K562 (cell line): ENCODE measurements around the gene CPOX. TPM values are rescaled to one million over a fixed set of nuclear protein-coding genes. Genes with fewer than 3 reads are reported as not detected.

Source experiments
- DIDO1 ChIP-seq: fragments of 450-650 bp; IDR thresholded peaks from 2 replicates; pipeline ENCODE4 v1.6.1; 2016; ENCODE audit warnings: low read depth, missing biosample characterization, missing genetic modification characterization
- ETV1 ChIP-seq: fragments of 450-650 bp; conservative IDR thresholded peaks from 2 replicates; pipeline ENCODE4 v1.6.1; 2016; ENCODE audit warnings: missing genetic modification characterization, control low read depth, low read depth, missing compliant biosample characterization
- ETV6 ChIP-seq, 3 experiments: fragments of 150-350 bp in 1 of 3; sonication (generic) in 1 of 3; formaldehyde crosslinking in 1 of 3; IDR thresholded peaks; 2 replicates each; pipeline versions ENCODE4 v1.6.1 to v1.8.0; 2014 to 2022; ENCODE audit warnings: borderline replicate concordance in 2 of 3, low read depth in 2 of 3, antibody characterized with exemption in 1 of 3, low read length in 1 of 3, mild to moderate bottlenecking in 1 of 3, missing genetic modification reagents in 1 of 3
- FOXM1 ChIP-seq, 2 experiments: fragments of 450-650 bp in 1 of 2; sonication (generic) in 1 of 2; formaldehyde crosslinking in 1 of 2; IDR thresholded peaks; 2 replicates each; pipeline versions ENCODE4 v1.6.1 to v1.9.0; 2017 to 2022; ENCODE audit warnings: low read depth in 2 of 2, mild to moderate bottlenecking in 2 of 2, missing genetic modification reagents in 1 of 2, moderate library complexity in 1 of 2
- HDAC1 ChIP-seq, 2 experiments: fragments of 450-650 bp; IDR thresholded peaks; 2 replicates each; pipeline ENCODE4 v1.6.1; 2016 to 2017; ENCODE audit warnings: inconsistent platforms in 1 of 2, mild to moderate bottlenecking in 1 of 2, moderate library complexity in 1 of 2
- ILK ChIP-seq: fragments of 450-650 bp; IDR thresholded peaks from 2 replicates; pipeline ENCODE4 v1.6.1; 2016; ENCODE audit warnings: missing genetic modification characterization, low read depth, mild to moderate bottlenecking, missing compliant biosample characterization, moderate library complexity, borderline replicate concordance
- JUND ChIP-seq, 2 experiments: IDR thresholded peaks; 2 replicates in 1 of 2; 3 replicates in 1 of 2; pipeline ENCODE4 v1.6.1; 2011; ENCODE audit warnings: borderline replicate concordance in 2 of 2, low read depth in 2 of 2, low read length in 2 of 2, improper control_type of control experiment in 1 of 2, missing biosample characterization in 1 of 2, missing genetic modification characterization in 1 of 2, missing genetic modification reagents in 1 of 2
- MCM2 ChIP-seq: fragments of 450-650 bp; IDR thresholded peaks from 2 replicates; pipeline ENCODE4 v1.6.1; 2017; ENCODE audit warnings: low read depth, mild to moderate bottlenecking
- MTA3 ChIP-seq: fragments of 450-650 bp; formaldehyde crosslinking; IDR thresholded peaks from 2 replicates; pipeline ENCODE4 v1.6.1; 2017; ENCODE audit warnings: mild to moderate bottlenecking, borderline replicate concordance
- NEUROD1 ChIP-seq: fragments of 150-350 bp; IDR thresholded peaks from 2 replicates; pipeline ENCODE4 v1.6.1; 2014; ENCODE audit warnings: borderline replicate concordance, low read length, low read depth; ENCODE audit not compliant: partially characterized antibody
- NR4A1 ChIP-seq, 2 experiments: fragments of 250-450 bp in 1 of 2; fragments of 450-650 bp in 1 of 2; sonication (Bioruptor Pico) in 1 of 2; IDR thresholded peaks; 2 replicates each; pipeline versions ENCODE4 v1.4.0 to v1.6.1; 2016 to 2020; ENCODE audit warnings: mild to moderate bottlenecking in 2 of 2, missing compliant biosample characterization in 1 of 2, missing genetic modification characterization in 1 of 2, moderate library complexity in 1 of 2
- PML ChIP-seq: IDR thresholded peaks from 2 replicates; pipeline ENCODE4 v1.6.1; 2012; ENCODE audit warnings: low read length, inconsistent platforms
- PTBP1 ChIP-seq: fragments of 200-400 bp; formaldehyde crosslinking; IDR thresholded peaks from 2 replicates; pipeline ENCODE4 v1.6.1; 2017; ENCODE audit warnings: low read depth, low read length
- PTRF ChIP-seq: fragments of 450-650 bp; IDR thresholded peaks from 2 replicates; pipeline ENCODE4 v1.6.1; 2016; ENCODE audit warnings: mild to moderate bottlenecking, missing genetic modification characterization, missing compliant biosample characterization
- RBFOX2 ChIP-seq: fragments of 200-400 bp; formaldehyde crosslinking; IDR thresholded peaks from 2 replicates; pipeline ENCODE4 v1.6.1; 2017; ENCODE audit warnings: low read depth, mild to moderate bottlenecking, low read length, moderate library complexity
- RHOXF2B ChIP-seq: fragments of 250-450 bp; sonication (Bioruptor Pico); conservative IDR thresholded peaks from 2 replicates; pipeline ENCODE4 v1.5.1; 2021
- SOX6 ChIP-seq: fragments of 450-650 bp; IDR thresholded peaks from 2 replicates; pipeline ENCODE4 v1.6.1; 2014; ENCODE audit warnings: mild to moderate bottlenecking
- TRIM24 ChIP-seq, 2 experiments: fragments of 450-650 bp; IDR thresholded peaks; 2 replicates each; pipeline ENCODE4 v1.6.1; 2016
- ZNF24 ChIP-seq: fragments of 450-650 bp; IDR thresholded peaks from 2 replicates; pipeline ENCODE4 v1.6.1; 2016
- ZNF311 ChIP-seq: fragments of 250-450 bp; sonication (Bioruptor Pico); IDR thresholded peaks from 2 replicates; pipeline ENCODE4 v1.4.0; 2020; ENCODE audit warnings: mild to moderate bottlenecking, moderate library complexity
- ZNF766 ChIP-seq: fragments of 200-800 bp; sonication (Bioruptor generic); conservative IDR thresholded peaks from 2 replicates; pipeline ENCODE4 v1.6.1; 2016; ENCODE audit warnings: missing genetic modification characterization, missing compliant biosample characterization
- polyA plus RNA-seq, 8 experiments: library from polyadenylated mRNA; depleted of rRNA in 4 of 8; stranded (reverse) in 5 of 8; unstranded in 3 of 8; fragments of >200 nt; fragmentation: Nextera tagmentation in 2 of 8; fragmentation: Illumina TruSeq in 1 of 8; extraction: Ambion mirVana in 2 of 8; extraction: Trizol in 1 of 8; gene quantifications; 2 replicates each; pipeline versions ENCODE4 v1.2.1 to v1.2.3, GENCODE V29; 2011 to 2014; ENCODE audit warnings: inconsistent platforms in 1 of 8, missing spikeins in 1 of 8
- total RNA-seq, 7 experiments: library from RNA; depleted of rRNA in 6 of 7; stranded (reverse); fragments of >200 nt in 6 of 7; fragmentation: Illumina TruSeq in 2 of 7; extraction: Trizol in 2 of 7; gene quantifications; 2 replicates each; pipeline versions ENCODE4 v1.2.1 to v1.2.3, GENCODE V29; 2011 to 2021; ENCODE audit warnings: low replicate concordance in 1 of 7
- TF ChIP-seq, protein P1 (sequence below): fragments of 450-650 bp; IDR thresholded peaks from 2 replicates; pipeline ENCODE4 v1.7.0; 2016; ENCODE audit warnings: borderline replicate concordance
- TF ChIP-seq, protein P2 (sequence below): IDR thresholded peaks from 2 replicates; pipeline ENCODE4 v1.6.1; 2016; ENCODE audit warnings: missing genetic modification characterization, missing compliant biosample characterization
- TF ChIP-seq, protein P3 (sequence below), 2 experiments: fragments of 450-650 bp in 1 of 2; sonication (generic) in 1 of 2; formaldehyde crosslinking in 1 of 2; IDR thresholded peaks in 1 of 2; conservative IDR thresholded peaks in 1 of 2; 2 replicates each; pipeline versions ENCODE4 v1.6.1 to v1.8.1; 2016 to 2023; ENCODE audit warnings: mild to moderate bottlenecking in 2 of 2, moderate library complexity in 2 of 2, inconsistent platforms in 1 of 2, missing genetic modification reagents in 1 of 2

CPOX gene
- total and polyA plus RNA-seq, 9 of the 15 experiments (the other 6 are each of a cell fraction or from before 2014, with no cell fraction given) = 14.6 to 82.1 (median 24.8) TPM

DNA sequence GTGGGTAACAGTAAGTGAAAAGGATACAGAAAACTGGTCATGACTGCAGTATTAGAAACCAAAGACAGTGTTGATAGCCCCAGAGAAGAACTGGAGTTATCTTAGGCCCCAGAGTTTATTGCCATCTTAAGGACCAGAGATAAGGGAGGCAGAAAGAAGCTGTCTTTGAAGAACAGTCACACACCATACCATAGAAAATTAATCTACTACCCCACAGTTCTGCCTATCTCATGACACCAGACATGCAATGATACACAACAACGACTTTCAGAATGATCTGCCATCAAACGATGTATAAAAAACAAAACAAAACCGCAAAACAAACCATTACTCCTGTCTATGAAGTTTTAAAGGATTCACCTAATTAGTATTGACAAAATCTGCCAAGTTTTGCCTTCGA, 9.6 kb downstream of the CPOX start (continued):
- peak; percentile 47 for TF ChIP-seq NEUROD1
- peak; percentile 98 for TF ChIP-seq FOXM1 (IDR thresholded peaks at IDR 0.05; ENCODE audit: low read depth)
- no peak for TF ChIP-seq FOXM1 (CRISPR knock-in tag; IDR thresholded peaks at IDR 0.05; ENCODE audit: low read depth)
- TF ChIP-seq TRIM24 (IDR thresholded peaks at IDR 0.05) = peak; percentile 97 to 98
- no peak for TF ChIP-seq NR4A1 (CRISPR knock-in tag; IDR thresholded peaks at IDR 0.05)
- TF ChIP-seq NR4A1 (tag; IDR thresholded peaks at IDR 0.05) = peak; percentile 92
- no peak for TF ChIP-seq RBFOX2
- no peak for TF ChIP-seq ILK (tag)
- peak in 1 of 2 experiments; percentile 83; a peak in 2 of 4 replicates for TF ChIP-seq HDAC1 (IDR thresholded peaks at IDR 0.05)
- TF ChIP-seq, protein P1, sequence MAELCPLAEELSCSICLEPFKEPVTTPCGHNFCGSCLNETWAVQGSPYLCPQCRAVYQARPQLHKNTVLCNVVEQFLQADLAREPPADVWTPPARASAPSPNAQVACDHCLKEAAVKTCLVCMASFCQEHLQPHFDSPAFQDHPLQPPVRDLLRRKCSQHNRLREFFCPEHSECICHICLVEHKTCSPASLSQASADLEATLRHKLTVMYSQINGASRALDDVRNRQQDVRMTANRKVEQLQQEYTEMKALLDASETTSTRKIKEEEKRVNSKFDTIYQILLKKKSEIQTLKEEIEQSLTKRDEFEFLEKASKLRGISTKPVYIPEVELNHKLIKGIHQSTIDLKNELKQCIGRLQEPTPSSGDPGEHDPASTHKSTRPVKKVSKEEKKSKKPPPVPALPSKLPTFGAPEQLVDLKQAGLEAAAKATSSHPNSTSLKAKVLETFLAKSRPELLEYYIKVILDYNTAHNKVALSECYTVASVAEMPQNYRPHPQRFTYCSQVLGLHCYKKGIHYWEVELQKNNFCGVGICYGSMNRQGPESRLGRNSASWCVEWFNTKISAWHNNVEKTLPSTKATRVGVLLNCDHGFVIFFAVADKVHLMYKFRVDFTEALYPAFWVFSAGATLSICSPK = no peak
- TF ChIP-seq PTBP1 = no peak
- TF ChIP-seq DIDO1 (tag) = no peak
- TF ChIP-seq ZNF311 = peak; percentile 87
- peak in 1 of 2 experiments; percentile 51; a peak in 1 of 4 replicates for TF ChIP-seq ETV6 (IDR thresholded peaks at IDR 0.05; ENCODE audit: borderline replicate concordance in 1 of 2, low read depth in 2 of 2, low read length in 1 of 2)
- TF ChIP-seq ETV6 (CRISPR knock-in tag; IDR thresholded peaks at IDR 0.05; ENCODE audit: borderline replicate concordance) = no peak
- peak; percentile 99 for TF ChIP-seq PML
- TF ChIP-seq, protein P2, sequence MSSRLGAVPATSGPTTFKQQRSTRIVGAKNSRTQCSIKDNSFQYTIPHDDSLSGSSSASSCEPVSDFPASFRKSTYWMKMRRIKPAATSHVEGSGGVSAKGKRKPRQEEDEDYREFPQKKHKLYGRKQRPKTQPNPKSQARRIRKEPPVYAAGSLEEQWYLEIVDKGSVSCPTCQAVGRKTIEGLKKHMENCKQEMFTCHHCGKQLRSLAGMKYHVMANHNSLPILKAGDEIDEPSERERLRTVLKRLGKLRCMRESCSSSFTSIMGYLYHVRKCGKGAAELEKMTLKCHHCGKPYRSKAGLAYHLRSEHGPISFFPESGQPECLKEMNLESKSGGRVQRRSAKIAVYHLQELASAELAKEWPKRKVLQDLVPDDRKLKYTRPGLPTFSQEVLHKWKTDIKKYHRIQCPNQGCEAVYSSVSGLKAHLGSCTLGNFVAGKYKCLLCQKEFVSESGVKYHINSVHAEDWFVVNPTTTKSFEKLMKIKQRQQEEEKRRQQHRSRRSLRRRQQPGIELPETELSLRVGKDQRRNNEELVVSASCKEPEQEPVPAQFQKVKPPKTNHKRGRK (tag) = no peak
- TF ChIP-seq PTRF (tag) = no peak
- peak; percentile 51; the same call in 1 of the 2 replicates for TF ChIP-seq MTA3
- TF ChIP-seq ETV1 (tag) = peak; percentile 39; the same call in 1 of the 2 replicates
- TF ChIP-seq MCM2 = no peak
- TF ChIP-seq, protein P3, sequence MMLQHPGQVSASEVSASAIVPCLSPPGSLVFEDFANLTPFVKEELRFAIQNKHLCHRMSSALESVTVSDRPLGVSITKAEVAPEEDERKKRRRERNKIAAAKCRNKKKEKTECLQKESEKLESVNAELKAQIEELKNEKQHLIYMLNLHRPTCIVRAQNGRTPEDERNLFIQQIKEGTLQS (IDR thresholded peaks at IDR 0.05) = peak; percentile 43; the same call in 1 of the 2 replicates
- TF ChIP-seq, protein P3 (CRISPR knock-in tag; conservative IDR thresholded peaks at IDR 0.05) = no peak
- peak; percentile 57; the same call in 1 of the 2 replicates for TF ChIP-seq JUND (IDR thresholded peaks at IDR 0.05; ENCODE audit: borderline replicate concordance, low read depth, low read length)
- TF ChIP-seq JUND (tag; IDR thresholded peaks at IDR 0.05; ENCODE audit: borderline replicate concordance, low read depth, low read length) = peak; percentile 32; the same call in 1 of the 3 replicates
- TF ChIP-seq SOX6 = peak; percentile 98
- peak; percentile 89 for TF ChIP-seq ZNF766 (CRISPR knock-in tag)
- no peak for TF ChIP-seq RHOXF2B (CRISPR knock-in tag)
- TF ChIP-seq ZNF24 = peak; percentile 60; the same call in 1 of the 2 replicates
